GM18870 (cell line): ENCODE results near the gene NIPAL1.
A peak's percentile ranks its signal among the peaks of the same experiment; 100 is the strongest.

Experiments
- ATAC-seq: cut with Tn5 transposase; IDR thresholded peaks from one replicate; pipeline ENCODE4 v1.9.1; 2021; ENCODE audit warnings: moderate library complexity; ENCODE audit not compliant: unreplicated experiment

The NIPAL1 gene

GRCh38 chr4:48058617-48059530 lies 42.3 kb downstream of the NIPAL1 start:
- no peak for ATAC-seq

DNA sequence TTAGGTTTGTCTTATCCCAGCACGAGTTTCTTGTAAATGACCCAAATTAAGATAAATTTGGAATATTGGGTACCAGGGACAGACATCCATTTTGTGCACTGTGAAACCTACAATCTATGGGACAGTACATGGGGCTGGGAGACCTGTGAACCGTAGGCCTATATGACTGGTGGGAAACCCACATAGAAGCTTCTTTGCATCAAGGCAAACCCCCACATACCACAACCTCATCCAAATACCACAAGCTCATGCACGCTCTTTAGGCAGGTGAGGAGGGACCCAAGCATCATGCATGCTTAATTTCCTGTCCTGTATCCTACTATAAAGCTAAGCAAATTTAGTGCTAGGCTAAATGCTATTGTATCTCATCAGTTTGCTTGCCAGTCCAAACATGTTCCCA lies 47.8 kb downstream of the NIPAL1 start:
- ATAC-seq: peak; percentile 30

- ATAC-seq: peak; percentile 89
These were observed 49.0 kb downstream of the NIPAL1 start for GRCh38 chr4:48065587-48066052.

DNA sequence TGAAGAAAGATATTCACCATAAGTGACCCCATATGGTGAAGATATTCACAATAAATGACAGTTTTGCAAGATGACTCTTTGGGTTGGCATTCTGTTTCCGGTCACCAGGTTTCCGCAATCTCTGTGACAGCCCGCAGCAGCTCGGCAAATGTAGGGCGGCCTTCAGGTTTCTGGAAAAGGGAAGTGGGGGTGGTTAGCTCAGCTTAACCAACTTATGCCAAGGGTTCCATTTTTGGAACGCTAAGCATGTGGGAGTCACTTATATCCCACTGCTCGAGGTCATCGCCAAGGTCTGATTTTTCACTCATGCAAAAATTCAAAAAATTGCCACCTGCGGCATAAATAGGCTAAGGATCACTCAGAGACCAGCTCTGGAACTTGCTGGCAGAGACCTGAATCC lies 51.0 kb downstream of the NIPAL1 start:
- ATAC-seq: no peak

DNA sequence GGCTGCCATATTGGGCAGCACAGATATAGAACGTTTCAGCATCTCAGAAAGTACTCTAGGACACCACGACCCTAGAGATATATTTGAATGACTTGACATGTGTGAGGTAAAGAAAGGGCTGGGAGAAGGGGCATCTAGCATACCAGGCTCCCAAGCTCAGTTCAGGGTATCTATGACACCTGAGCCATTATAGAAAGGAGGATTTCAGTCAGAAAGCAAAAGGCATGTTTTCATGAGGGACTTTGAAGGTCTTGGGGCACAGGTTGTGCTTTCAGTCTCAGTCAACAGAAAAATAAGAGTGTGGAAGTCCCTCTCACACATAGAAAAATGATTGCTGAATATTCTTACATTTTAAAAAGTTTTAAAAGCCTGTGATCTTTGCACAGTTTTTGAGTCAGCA lies 51.6 kb downstream of the NIPAL1 start:
- ATAC-seq: no peak

DNA sequence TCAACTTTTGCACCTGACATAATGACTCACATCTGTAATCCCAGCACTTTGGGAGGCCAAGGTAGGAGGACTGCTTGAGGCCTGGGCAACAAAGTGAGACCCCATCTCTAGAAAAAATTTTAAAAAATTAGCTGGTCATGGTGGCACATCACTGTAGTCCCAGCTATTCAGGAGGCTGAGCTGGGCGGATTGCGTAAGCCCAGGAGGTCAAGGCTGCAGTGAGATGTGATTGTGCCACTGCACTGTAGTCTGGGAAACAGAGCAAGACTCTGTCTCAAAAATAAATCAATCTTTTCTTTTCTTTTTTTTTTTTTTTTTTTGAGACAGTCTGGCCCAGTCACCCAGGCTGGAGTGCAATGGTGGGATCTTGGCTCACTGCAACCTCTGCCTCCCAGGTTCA lies 52.5 kb downstream of the NIPAL1 start:
- ATAC-seq: no peak

- ATAC-seq: no peak
These were observed 54.6 kb downstream of the NIPAL1 start for GRCh38 chr4:48071191-48071590.

- no peak for ATAC-seq
These were observed 57.1 kb downstream of the NIPAL1 start for GRCh38 chr4:48073567-48074103.

DNA sequence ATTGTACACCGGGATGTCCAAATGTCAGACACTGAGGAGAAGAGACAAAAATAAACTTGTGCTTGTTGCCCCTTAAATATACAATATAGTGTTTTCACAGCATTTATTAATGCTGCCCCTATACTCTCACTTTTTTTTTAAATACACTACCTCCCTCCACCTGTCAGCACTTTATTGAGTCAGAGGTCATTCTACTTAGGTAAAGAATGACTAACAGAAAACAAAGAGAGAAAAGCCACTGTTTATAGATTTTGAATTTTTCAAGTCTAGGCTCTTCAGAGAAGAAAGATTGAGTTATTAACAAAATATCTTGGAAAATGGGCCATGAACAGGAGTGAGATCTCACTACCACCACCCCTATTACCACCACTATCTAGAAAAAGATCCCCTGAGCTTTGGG lies 58.1 kb downstream of the NIPAL1 start:
- ATAC-seq: no peak

DNA sequence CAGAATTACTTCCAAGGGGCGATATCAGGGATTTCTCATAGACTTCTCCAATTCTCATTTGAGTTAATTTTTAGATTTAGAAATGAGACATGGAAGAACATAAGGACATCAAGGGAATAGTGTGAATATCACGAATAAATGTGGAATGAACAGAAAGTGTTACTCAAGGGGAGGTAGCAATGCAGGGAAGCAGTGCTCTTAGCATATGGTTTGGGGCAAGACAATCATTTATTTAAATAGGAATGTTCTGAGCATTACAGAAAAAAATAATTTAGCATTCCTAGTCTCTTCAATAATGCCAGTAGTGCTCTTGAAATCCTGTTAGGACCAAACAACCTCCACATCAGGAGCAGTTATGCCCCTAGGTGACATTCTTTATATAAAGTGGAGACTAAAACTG lies 61.9 kb downstream of the NIPAL1 start:
- ATAC-seq: no peak

DNA sequence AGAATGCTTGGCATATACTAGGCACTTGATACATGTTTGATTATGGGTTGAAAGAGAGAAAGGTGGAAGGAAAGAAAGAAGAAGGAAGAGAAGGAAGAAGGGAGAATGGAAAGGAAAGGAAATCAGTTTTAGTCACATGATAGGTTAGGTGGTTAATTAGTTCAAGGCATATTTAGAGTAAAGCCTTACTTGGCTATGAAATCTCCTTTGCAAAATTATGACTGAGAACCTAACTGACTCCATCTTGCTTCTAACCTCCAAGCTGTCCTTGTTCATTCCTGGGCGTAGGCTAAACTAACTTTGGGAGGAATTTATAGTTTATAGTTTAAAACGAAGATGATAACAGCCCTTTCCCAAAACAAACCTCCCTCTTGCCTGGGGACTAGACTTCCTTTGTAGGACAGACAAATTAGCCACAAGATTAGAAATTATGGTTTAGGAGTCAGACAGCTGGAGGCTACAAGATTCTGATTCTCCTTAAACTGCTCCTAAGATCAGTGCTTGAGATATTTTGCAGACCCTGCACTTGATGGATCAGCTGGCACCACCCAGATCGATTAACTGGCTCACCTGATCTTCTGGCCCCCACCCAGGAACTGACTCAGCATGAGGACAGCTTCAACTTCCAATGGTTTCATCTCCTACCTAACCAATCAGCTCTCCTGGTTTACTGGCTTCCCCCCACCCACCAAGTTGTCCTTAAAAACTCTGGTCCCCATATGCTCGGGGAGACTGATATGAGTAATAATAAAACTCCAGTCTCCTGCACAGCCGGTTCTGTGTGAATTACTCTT lies 62.5 kb downstream of the NIPAL1 start:
- ATAC-seq: no peak

GRCh38 chr4:48079972-48080391 lies 63.4 kb downstream of the NIPAL1 start:
- no peak for ATAC-seq

DNA sequence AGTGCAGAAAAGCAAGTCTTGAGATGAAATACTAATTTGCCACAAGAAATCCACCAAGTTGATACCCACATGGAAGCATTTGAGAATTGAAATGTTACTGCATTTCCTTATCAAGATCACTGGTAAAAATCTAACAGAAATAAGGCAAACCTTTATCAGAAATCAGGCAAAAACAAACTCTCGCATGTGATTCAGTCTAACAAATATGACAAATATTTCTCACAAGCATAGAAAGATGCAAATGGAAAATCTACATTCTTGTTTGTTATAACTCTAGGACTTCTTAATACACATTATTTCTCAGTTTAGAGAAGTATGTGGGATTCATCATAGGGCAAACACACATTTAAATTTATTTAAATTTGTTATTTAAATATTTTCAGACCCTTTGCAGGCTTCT lies 64.6 kb downstream of the NIPAL1 start:
- no peak for ATAC-seq

DNA sequence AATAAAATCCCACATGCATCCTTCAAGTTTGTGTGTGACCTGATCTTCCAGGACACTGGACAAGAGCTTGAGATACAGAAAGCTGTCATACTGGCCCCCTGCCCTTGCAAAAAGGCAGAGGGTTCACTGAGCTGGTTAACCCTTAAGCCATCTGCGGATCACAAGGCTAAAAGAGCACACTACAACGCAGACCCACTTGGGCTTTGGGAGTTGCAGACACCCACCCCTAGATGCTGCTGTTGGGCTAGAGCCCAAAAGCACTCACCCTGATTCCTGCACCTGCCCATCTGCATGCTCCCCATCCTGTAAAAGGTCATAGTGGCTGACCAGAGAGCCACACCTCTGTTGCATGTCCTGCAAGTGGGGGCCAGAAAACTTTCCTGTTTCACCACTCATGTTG lies 66.4 kb downstream of the NIPAL1 start:
- no peak for ATAC-seq

DNA sequence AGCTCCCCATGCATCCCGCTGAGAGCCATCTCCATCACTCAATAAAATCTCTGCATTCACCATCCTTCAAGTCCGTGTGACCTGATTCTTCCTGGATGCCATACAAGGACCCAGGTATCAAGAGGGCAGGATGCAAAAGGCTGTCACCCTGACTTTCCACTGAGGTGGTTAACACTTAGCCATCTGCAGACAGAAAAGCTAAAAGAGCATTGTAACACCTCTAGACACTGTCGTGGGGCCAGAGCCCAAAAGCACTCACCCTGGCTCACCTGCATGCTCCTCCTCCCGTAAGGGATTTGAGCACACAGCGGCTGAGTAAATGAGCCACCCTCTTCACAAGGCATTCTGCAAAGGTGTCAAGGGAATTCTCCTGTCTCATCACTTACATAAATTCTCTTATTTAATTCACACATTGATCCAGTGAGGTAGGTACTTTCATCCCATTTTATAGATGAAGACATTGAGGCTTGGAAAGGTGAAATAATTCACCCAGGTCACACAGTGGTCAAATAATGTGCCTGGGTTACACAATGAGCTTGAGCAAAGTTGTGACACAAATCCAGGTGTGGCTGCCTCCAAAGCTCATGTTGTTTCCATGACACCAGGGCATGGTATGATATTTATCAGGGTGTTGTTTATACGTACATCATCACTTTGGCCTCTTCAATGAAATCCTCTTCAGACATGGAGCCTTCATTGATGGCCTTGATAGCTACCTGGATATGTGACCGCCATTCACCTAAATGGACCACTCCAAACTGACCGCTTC lies 69.4 kb downstream of the NIPAL1 start:
- ATAC-seq: no peak
